ENCODE results near the gene FBRSL1. TPM values are rescaled to one million over a fixed set of nuclear protein-coding genes. Genes with fewer than 3 reads are reported as not detected.

FBRSL1 gene
- polyA plus RNA-seq, 1 of the 3 experiments (the other 2 are of a cell fraction) = 5.5 TPM

GRCh38 chr12:132484891-132485441 lies 5.0 kb upstream of the FBRSL1 start:
- DNase-seq = no peak
- Histone ChIP-seq H3K27ac (ENCODE audit: low read depth in 2 of 2, low read length in 1 of 2) (no peak overlapping the region), H3K9me2 (no peaks in the 10 kb centered on the region), H3K9me3 (no peaks in the 10 kb centered on the region), H3K4me3 (ENCODE audit: low read depth in 2 of 2, low read length in 1 of 2) (no peak overlapping the region), H3K4me2 (no peak overlapping the region), H3F3A (replicated peaks; ENCODE audit: insufficient read depth) (no peaks in the 10 kb centered on the region), H3K27me3 (ENCODE audit: insufficient read depth) (peaks cover 5% of the 10 kb centered on the region; the same call in 1 of the 2 replicates), H3K36me3 (replicated peaks in 1 of 2; ENCODE audit: control insufficient read depth in 1 of 2, insufficient read depth in 2 of 2, low read length in 1 of 2) (no peaks in the 10 kb centered on the region), H2AFZ (ENCODE audit: low read depth) (no peak overlapping the region), H4K20me1 (ENCODE audit: insufficient read depth) (no peaks in the 10 kb centered on the region), H3K4me1 (ENCODE audit: control insufficient read depth in 1 of 2, insufficient read depth in 2 of 2, low read depth in 1 of 2, low read length in 1 of 2) (peaks cover 0 to 5% of the 10 kb centered on the region in 2 experiments; a peak in 1 of 4 replicates), H3K79me2 (ENCODE audit: insufficient read depth) (no peaks in the 10 kb centered on the region), H3K9ac (no peak overlapping the region)
- ChIA-PET POLR2A (no interaction called here), CTCF (interaction anchor here (1.5 kb wide), 1 partner anchor 71 kb away, joined by 6 read pairs; no protein-coding TSS in a partner anchor)
- WGBS (ENCODE audit: low lambda C conversion rate) = 64% methylated on average over 10 of the region's 16 CpGs
- TF ChIP-seq TAF1 (IDR thresholded peaks at IDR 0.05; ENCODE audit: borderline replicate concordance, low read depth, low read length) = no peak
- no peak for TF ChIP-seq MAX (IDR thresholded peaks at IDR 0.05; ENCODE audit: low read depth)
- no peak for TF ChIP-seq EP300 (IDR thresholded peaks at IDR 0.05; ENCODE audit: borderline replicate concordance in 1 of 2, low read depth in 1 of 2, low read length in 1 of 2)
- TF ChIP-seq FOXJ3 (CRISPR knock-in tag; IDR thresholded peaks at IDR 0.05) = no peak

- CTCF ChIA-PET = interaction anchor here (1.3 to 2.2 kb wide), 3 partner anchors 9 to 109 kb away, joined by 4 to 7 read pairs (median 6); no protein-coding TSS in a partner anchor
- Histone ChIP-seq H3K36me3 (replicated peaks in 1 of 2; ENCODE audit: control insufficient read depth in 1 of 2, insufficient read depth in 2 of 2, low read length in 1 of 2) (no peaks in the 10 kb centered on the region), H3K27me3 (ENCODE audit: insufficient read depth) (no peaks in the 10 kb centered on the region; the same call in 1 of the 2 replicates), H3K4me3 (ENCODE audit: low read depth in 2 of 2, low read length in 1 of 2) (no peak overlapping the region), H4K20me1 (ENCODE audit: insufficient read depth) (no peaks in the 10 kb centered on the region), H3K9me3 (no peaks in the 10 kb centered on the region), H2AFZ (ENCODE audit: low read depth) (no peak overlapping the region), H3K27ac (ENCODE audit: low read depth in 2 of 2, low read length in 1 of 2) (no peak overlapping the region), H3K4me1 (ENCODE audit: control insufficient read depth in 1 of 2, insufficient read depth in 2 of 2, low read depth in 1 of 2, low read length in 1 of 2) (peaks cover 0 to 5% of the 10 kb centered on the region in 2 experiments; a peak in 1 of 4 replicates), H3K9me2 (no peaks in the 10 kb centered on the region), H3K9ac (no peak overlapping the region), H3K79me2 (ENCODE audit: insufficient read depth) (no peaks in the 10 kb centered on the region), H3F3A (replicated peaks; ENCODE audit: insufficient read depth) (no peaks in the 10 kb centered on the region), H3K4me2 (no peak overlapping the region)
- 91% methylated on average over 6 of the region's 8 CpGs for WGBS (ENCODE audit: low lambda C conversion rate)
- DNase-seq = no peak
- POLR2A ChIA-PET = no interaction called here
- no peak for TF ChIP-seq SMC3 (IDR thresholded peaks at IDR 0.05; ENCODE audit: low read depth, low read length)
- no peak for TF ChIP-seq FOXJ3 (CRISPR knock-in tag; IDR thresholded peaks at IDR 0.05)
- TF ChIP-seq RFX5 (IDR thresholded peaks at IDR 0.05; ENCODE audit: low read length) = no peak
- TF ChIP-seq MEF2A (IDR thresholded peaks at IDR 0.05; ENCODE audit: borderline replicate concordance, low read depth) = no peak
- no peak for TF ChIP-seq JUND (IDR thresholded peaks at IDR 0.05)
- no peak for TF ChIP-seq USF2 (IDR thresholded peaks at IDR 0.05; ENCODE audit: borderline replicate concordance, low read depth, low read length)
- TF ChIP-seq MAX (IDR thresholded peaks at IDR 0.05; ENCODE audit: low read depth) = no peak
These were observed 4.3 kb upstream of the FBRSL1 start for GRCh38 chr12:132485619-132486018.

All from SK-N-SH (cell line).